ENCODE data around the gene ABCB11. TPM values are rescaled to one million over a fixed set of nuclear protein-coding genes. Genes with fewer than 3 reads are reported as not detected.

Gene ABCB11
- total RNA-seq, 1 donor from 2014 or later, result 0.16 TPM

DNA sequence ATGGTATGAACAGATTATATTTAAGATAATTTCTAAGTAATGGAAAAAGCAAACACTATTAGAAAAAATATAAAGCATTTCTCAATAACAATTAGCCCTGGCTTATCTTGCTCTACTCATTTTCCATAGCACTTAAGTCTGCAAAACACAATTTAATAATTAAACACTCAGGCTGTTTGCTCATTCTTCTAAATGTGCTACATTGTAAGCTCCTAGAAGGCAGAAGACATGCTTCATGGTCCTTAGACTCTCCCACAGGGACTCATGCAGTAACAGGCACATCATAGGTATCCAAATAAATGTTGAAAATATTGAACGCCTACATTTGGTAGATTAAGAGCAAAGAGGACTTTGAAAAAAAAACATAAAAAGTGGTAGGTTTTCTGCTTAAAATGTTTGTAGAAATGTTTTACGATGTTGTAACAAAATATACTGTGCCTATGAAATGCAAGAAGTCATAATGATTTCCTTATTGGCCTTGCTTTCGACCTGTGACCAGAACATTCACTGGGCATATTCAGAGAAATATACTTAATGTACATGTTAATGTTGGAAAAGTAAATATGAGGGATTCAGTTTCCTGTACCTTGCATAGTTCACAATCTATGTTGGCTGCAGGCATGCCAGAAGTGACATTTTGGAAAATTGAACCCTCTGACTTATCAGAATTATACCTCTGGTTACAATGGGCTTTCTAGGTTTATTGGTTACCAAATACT, 102.9 kb downstream of the ABCB11 start:
- no peak for DNase-seq

DNA sequence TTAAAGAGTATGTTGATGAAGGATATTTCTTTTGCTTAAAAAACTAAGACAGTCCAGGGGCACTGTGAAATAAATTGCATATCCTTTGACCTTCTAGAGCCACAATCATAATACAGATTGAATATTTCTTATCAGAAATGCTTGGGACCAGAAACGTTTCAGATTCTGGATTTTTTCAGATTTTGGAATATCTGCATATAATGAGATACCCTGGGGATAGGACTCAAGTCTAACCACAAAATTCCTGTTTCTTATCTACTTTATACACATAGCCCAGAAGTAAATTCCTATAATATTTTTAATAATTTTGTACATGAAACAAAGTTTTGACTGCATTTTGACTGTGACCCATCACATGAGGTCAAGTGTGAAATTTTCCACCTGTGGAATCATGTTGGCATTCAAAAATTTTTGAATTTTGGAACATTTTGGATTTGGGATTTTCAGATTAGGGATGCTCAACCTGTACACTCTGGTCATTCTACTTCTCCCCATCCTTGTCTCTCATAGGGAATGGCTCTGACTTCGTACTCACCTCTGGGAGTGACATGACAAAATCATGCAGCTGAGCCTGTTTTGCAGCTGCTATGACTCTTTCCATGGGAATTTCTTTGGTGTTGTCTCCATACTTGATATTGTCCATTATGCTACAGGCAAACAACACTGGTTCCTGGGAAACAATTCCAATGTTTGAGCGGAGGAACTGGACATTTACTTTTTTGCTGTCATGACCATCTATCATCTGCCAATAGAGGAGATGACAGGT, 104.3 kb downstream of the ABCB11 start:
- DNase-seq, result no peak

DNA sequence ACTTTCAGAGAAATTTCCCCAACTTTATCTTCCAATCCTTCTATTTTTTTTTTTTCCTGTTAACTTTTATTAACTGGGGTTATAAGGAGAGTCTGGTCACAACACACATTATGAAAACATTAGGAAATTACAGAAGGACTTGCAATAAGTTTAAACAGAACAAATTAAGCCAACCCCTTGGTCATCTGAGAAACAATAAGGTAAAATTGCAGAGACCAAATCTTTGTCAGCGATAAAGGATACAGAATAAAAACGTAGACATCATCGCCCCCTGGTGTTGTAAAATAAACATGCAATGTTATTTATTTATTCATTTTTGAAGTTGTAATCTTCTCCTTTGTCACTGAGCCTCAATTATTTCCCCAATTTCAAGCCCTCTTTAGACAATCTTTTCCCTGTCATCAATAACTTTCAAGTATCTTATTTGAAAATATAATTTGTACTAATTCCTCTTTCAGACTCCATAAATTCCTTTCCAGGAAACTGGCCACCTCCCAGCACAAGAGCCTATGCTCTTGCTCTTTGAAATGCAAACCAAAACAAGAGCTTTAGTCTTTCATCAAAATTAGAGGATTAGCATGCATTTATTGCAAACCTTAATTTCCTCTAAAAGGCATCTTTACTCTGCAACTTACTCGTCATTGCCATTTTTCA, 110.5 kb downstream of the ABCB11 start:
- DNase-seq, result no peak

DNA sequence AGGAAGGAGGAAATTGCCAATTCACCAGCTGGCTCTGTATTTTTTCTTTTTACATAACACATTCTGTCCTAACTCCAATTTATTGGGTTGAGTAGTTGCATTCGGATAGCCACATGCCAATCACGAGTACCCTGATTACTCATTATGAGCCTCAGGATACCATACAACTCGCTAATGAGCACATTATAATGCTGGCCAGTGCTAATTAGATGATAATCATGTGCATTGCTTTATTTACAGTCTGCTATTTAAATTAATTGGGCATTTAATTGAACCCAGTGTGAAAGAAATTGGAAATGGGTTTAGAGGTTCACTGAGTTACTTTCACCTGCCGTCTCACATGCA, 114.8 kb downstream of the ABCB11 start:
- no peak for DNase-seq

DNA sequence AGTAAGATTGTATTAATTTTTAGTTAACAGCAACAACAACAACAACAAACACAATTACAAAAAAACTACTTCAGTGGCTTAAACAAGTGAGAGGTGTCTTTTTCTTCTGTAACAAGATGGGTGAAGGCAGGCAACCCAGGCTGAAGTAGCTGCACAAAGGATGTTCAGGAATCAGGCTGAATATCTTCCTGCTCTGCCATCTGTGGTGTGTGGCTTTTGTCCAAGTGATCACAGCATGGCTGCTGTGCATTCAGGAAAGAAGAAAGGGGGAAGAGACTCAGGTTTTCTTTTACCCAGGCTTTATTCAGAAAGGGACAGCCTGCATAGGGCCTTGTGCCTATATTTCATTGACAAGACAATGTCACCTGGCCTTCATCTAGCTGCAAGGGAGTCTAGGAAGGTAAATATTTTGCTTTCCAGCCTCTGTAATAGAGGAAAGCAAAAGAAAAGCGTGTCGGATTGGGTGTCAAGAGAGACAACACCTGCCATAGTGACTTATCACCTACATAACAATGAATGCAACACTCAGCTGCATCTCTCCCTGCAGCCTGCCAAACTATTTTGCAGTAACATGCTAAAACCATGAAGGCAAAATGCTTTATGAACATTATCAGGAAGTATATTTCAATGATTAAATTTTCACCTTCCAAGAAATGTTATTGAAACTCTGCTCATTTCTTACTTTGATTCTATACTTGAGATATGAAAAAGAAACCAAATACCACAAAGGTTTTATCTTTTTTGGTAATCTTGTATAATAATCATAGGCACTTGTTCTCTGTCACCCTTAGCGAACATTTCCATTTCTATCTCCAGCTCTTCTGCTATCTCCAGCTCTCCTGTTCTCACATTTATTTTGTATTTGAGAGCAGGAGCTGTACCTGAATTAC, 115.4 kb downstream of the ABCB11 start:
- peak; percentile 13 for DNase-seq

DNA sequence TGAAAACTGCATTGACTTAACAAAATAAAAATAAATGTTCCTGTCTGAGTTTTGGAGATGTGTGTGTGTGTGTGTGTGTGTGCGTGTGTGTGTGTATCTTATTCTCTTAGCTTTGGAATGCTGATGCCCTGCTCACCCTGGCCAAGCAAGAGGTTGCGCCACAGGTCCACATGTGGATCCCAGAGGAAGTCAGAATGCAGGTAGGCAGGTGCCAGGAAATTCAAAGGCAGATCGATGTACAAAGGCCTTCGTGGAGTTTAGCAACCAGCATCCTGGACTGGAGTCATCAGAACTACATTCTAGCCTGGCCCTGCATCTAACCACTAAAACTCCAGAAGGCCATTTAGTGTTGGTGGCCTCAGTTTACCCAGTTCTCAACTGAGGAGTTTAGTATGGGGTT, 117.6 kb downstream of the ABCB11 start:
- DNase-seq, result no peak

DNA sequence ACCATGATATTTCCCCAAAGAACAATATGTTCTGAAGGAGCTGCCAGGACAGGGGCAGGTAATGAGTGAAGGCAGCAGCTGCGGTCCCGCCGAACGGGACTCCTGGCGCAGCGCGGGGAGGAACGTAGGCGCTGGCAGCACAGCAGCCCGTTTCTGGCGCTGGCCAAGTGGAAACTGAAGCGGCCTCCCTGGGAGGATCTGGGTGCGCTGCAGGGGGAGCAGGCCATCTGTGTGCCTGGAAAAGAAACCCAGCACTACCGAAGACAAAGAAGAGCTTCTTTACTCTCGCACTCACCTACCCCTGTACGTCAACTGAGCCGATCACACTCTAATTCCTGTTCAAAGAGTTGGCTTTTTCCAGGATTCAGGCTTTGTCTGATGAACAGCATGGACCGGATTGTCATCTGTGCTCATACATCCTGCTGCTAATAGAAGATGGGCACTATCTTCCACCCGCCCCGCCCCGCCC, 118.2 kb downstream of the ABCB11 start:
- peak; percentile 68 for DNase-seq

DNA sequence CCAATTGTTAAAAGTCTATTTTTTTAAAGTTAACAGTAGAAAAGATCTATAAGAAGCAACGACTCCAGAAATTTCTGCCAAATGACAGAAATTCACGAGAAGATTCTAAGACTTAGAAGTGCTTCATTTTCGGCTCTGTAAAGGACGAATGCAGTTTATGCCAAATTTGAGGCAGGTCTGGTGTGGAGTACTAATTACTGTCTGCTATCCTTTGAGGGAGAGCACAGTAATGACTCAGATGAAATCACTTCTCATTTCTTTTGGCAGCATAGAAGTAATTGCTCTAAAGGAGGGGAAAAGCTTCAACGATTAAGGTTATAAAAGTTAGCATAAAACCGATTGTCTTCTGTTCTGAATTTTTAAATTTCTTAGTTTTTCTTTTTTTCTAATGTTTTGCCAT, 118.7 kb downstream of the ABCB11 start:
- no peak for DNase-seq

DNA sequence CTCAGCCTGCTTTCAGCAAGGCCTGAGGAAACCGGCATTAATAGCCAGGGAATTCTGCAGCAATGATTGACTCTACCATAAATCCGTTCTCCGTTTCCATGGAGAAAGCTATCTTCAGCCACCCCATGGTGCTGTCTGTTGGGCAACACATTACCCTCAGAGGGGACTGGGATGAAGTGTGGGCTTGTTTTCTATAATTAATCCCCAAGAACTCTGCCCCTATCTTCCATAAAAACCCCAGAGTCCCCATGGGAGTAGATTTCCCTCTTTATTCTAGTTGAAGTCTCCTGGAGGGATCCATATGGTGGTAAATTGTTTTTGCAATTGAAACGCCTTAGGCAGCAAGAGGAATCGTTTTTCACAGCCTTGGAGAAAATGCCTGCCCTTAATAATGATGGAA, 120.8 kb downstream of the ABCB11 start:
- DNase-seq, result no peak

DNA sequence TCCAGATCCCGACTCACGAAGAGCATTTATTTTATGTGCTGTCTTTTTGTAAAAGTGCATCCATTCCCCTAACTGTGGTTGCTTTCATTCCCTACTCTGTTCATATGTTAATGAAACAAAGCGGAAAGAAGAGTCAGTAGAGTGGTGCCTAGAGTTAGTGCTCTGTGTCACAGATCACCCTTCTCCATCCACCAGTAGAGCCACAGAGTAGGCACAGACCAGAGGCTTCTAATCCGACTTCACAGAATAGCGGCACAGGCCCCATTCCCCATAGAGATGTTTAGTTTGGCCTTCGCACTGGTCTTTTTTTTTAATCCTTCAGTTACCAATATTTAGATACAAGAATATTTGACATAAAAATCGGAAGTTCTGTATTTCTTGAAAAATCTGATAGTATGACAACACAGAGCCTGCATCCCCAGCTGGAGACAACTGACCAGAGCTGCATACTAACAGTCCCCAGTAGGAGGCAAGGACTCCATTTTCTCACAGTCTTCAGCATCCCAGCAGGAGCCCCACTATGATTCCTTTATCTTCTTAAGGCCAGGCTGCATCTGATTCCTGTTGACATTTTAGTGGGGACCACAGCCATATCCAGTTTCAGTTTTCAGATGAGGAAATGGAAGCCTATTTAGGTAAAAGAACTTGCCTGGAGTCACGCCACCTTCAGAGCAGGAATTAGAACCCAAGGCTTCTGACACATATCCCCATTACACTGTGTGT, 123.0 kb downstream of the ABCB11 start:
- no peak for DNase-seq

DNA sequence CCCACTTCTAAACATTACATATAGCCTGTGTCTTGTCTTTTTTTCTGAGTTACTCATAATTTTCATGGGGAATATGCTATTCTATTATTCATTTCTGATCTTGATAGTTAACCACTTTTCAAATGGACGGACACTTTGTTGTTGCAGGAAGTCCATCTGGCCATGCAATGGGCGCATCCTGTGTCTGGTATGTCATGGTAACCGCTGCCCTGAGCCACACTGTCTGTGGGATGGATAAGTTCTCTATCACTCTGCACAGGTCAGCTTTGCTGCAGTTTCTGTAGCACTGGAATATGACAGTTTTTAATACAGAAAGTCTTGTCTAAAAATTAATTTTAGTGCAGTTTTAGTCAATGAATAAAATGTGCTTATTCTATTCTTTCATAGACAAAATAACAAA, 126.8 kb downstream of the ABCB11 start:
- no peak for DNase-seq

DNA sequence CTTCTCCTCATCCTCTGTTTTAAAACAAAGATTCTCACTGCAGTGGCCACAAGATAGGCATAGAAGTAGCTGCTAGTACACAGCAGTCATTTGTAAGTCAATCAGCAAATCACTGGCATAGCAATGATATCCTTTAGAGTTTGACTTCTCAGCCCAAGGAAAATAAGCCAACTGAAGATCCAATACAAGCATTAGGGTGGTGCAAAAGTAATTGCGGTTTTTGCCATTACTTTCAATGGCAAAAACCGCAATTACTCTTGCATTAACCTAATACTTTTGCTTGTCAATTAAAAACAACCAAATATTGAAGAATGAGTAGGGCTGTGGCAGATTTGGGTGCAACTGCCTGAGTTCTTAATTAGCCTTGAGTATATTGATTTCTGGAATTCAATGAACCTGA, 127.2 kb downstream of the ABCB11 start:
- DNase-seq, result no peak

DNA sequence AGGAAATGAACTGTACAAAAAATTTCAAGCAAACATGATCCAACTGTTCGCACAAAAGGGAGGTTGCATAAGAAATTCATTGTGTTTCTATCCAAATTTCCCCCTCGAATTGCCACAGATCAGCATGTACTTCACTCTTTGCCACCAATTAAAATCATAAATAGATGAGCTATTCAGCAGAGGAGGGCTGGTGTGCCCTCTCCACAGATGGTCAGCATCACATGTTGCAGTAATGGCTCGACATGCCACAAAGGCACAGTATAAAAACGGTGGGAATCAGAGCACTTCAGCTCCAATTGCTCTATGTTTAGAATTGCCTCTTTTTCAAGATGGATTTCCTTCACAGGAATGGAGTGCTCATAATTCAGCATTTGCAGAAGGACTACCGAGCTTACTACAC, 130.1 kb downstream of the ABCB11 start, which contains the start of gene G6PC2:
Gene G6PC2 (plus strand): TSS at position 289 of the 400 bp plus-strand sequence. CDS start 41 bp downstream, at position 330.
- DNase-seq, result no peak

DNA sequence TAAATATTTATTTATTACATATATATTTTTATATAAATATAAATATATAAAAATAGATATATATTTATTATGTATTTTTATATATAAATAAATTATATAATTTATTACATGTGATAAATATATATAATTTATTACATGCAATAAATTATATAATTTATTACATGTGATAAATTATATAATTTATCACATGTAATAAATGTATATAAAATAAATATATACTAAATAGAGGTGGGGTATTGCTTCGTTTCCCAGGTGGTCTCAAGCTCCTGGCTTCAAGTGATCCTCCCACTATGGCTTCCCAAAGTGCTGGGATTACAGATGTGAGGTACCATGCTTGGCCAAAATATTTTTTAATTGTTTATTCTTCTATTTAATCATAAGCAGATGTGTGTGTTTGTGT, 133.7 kb downstream of the ABCB11 start:
- no peak for DNase-seq

DNA sequence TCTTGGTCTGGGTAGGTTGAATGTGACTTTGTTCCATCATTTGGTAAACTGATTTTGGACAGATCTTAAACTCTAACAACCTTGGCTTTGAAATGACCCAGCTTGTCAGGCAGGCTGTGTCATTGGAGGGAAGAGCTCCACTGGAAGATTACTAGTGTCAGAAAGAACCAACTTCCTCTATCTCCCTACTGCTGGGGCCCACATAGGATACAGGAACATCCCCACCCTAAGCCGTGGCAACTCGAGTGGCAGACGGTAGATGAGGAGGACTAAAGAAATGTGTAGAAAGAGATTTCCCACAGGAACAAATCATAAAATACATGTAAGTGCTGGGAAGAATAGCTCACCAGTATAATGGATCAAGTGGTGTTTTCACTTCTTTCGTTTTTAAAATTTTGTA, 134.3 kb downstream of the ABCB11 start:
- DNase-seq, result no peak

DNA sequence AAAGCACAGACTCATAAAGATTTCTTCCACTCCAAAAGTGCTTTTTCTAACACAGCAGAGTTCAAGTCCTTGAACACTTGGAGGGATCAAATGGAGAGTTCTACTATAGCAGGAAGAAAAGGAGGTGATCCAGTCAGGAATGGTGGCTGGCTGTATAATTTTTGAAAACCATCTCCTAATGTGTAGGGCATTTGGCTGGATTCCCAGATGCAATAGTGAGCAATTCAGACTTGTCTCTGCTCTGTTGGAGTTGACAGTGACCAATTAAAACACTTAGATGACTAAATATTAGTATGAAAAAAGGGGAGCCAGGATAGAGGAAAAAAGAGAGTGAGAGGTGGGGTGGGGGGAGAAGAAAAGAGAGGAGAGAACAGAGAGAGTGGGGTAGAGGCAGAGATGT, 135.4 kb downstream of the ABCB11 start:
- no peak for DNase-seq

DNA sequence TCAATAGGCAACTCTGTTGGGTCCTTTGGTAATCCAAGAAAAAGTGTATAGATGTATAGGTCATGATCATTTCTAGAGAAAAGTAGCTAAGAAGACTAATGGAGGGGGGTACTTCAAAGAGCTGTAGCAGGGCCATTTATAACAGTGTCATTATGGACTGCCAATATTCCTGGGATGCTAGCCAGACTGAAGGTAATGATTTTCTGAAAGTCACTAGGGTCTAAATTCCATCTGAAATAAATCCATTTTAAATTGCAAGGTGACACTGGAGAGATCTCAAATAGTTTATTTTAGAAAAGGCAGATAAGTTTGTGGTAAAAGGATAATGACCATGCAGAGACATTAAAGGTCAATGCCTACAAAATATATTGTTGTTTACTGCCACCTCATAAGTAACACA, 136.4 kb downstream of the ABCB11 start:
- DNase-seq, result no peak

DNA sequence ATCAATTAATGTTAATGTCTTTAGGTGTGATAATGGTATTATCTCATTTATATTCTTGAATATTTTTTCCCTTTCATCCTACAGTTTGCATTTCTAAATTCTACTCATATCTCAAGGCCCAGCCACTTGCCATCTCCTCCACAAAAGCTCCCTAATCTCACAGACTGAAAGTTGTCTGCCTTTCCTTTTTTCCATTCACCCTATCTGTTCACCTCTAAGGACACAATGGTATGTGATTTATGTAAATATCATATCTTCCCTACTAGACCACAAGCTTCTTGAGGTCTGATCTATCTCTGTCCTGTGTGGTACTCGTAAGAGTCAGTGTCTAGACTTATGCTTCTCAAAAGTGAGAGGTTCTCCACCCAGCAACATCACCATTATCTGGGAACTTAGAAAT, 137.0 kb downstream of the ABCB11 start:
- no peak for DNase-seq

DNA sequence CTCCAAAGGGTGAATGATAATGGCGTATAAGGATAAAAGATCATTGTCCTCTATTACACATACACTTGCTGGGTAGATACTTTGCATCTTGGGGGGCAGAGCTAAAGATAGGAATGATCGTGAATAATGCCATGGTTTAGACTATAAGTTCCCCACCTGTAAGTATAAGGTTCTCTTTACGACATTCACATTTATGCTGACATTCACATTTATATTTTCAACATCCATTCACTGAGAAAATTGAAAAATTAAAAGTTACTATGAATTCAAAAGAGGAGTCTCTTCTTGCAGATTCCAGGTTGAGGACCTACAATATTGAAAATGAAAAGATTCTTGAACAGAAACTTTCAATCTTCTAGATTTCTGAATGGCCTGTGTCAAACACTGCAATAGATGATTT, 138.8 kb downstream of the ABCB11 start:
- no peak for DNase-seq

DNA sequence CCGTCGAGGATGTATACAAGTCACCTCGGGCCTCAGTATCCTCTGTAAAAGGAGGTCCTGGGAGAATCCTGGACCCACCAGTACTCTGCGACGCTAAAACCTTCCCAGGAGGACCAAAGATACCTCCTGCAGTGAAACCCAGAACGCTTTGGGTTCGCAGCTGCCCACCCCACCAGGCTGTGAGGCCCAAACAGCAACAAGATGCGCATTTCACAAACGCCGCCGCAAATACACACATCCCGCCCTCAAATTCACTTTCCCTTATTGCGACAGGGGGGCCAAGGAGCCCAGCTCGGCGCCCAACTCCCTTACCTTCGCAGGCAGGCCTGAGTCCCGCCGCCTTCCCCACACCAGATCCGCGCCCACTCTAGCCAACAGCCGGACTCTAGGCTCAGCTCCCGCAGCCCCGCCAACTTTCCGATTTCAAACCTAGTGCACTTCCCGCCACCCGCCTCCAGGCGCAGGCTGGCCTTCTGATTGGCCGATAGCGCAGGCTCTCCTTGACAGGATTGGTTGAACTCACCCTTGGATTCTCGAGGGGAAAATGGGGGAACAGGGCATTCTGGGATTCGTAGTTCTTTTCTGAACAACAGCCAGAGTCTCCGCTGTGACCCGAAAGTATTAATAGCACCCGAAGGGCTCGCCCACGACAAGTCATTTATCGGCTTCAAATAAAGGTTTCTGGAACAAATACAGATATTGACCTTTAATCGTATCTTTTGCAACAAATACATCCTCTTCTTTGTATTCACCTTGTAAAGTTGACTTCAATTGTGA, 140.9 kb downstream of the ABCB11 start, which contains the start of gene SPC25:
Gene SPC25 (minus strand): TSS at position 425 of the 777 bp plus-strand sequence. CDS start 911 bp downstream, outside the sequence.
- peak; percentile 77 for DNase-seq

DNA sequence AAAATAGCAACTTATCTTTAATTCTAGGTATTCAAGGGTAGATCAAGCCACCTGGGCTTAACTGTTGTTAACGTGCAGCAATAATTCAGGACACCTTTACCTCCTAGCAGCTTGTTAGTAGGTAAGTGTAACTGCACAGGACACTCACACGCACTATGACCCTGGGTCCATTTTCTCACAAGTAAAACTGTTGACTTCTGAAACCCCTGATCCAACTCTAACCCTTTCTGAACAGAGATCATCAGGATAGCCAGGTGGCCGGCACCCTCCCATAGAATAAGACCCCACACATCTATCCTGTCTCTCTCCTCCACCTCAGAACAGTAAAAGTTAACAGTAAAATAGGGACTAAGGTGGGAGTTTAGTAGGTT, 141.5 kb downstream of the ABCB11 start:
- DNase-seq, result no peak
